SIG-M5 treated with dmso at 0.1 percent for 504 hours (cell line): ENCODE data around the gene SYCP2.
A peak's percentile ranks its signal among the peaks of the same experiment; 100 is the strongest.
"Not testable (repeated sequence)": the region's sequence is repeated elsewhere in the genome, so short reads cannot be mapped to it uniquely, and the experiment has no call there.

Experiments used
- DNase-seq: peaks from one replicate; lab custom pipeline; 2025; ENCODE audit not compliant: unreplicated experiment; lab: John Stamatoyannopoulos, UW

The SYCP2 gene

DNA sequence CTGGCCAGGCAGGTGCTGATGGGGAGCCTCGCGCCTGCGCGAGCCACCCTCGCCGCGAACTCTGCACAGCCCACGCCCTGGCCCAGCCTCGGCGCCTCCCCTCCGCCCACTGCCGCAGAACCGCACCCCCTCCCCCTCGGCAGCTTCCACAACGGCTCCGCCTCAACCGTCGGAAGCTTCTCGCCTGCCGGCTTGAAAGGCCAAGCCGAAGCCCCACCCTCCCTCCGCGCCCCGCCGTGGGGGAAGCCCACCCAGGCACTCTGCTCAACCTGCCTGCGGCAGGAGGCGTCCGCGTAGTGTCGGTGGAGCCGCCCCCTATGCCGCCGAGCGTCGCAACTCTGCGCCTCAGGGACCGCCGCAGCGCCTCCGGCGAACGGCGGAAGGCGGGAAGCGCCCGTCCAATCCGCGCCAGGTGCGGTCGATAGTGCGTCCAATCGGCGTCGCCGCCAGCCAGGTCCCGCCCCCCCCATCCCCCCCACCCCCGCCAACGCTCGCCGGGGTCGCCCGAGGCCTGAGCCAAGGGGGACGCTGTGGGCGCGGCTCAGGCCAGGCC lies at the start of gene SYCP2:
SYCP2 (minus strand) TSS at position 342 of the 553 bp plus-strand sequence. CDS start 11,224 bp downstream, outside the sequence.
- DNase-seq: no peak

- DNase-seq: no peak
These were observed 49.6 kb upstream of the SYCP2 start for GRCh38 chr20:59983076-59983475.

DNA sequence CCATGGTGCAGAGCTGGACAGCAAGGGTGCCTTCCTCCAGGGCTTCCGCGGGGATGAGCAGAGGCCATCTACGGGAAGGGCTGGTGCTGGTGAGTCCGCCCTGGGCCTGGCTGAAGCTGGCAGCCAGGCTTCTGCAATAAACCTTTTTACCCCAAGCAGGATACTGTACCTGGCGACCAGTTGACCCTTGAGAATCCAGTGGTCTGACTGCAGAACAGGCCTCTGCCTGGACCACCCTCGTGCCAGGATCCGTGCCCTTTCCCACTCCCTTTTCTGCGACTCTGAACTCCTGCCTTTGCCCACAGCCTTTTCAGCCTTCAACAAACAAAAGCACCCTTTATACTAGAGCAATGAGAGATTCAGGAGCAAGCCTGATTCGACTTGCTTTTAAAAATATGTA lies 43.6 kb upstream of the SYCP2 start:
- DNase-seq: no peak

DNA sequence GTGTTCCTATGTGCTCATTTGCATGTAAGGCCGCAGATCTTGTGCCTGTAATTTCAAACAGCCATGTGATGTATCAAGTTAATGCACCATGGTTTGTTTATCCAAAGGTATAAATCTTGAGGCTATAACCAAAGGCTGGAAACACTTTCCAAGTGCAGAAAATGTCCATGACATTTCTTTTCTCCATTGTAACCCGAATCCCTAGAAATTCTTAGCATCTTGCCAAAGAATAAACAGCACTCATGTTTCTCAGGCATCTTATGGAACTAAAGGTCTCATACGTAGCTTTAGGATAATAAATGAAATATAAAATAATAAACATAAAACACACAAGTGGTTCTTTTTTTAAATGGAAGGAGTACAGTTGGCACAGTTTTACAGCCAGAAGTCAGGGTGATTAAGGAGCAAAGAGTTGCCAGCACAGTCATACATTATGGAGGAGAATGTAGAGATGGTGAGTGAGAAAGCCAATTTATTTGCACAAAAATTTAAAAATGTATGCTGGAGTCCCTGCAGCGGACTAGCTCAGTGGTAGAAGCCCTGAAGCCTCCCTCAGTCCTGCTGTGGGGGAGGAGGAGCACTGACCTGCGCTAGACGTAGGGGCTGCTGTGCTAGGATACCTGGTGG lies 42.8 kb upstream of the SYCP2 start:
- no peak for DNase-seq

DNA sequence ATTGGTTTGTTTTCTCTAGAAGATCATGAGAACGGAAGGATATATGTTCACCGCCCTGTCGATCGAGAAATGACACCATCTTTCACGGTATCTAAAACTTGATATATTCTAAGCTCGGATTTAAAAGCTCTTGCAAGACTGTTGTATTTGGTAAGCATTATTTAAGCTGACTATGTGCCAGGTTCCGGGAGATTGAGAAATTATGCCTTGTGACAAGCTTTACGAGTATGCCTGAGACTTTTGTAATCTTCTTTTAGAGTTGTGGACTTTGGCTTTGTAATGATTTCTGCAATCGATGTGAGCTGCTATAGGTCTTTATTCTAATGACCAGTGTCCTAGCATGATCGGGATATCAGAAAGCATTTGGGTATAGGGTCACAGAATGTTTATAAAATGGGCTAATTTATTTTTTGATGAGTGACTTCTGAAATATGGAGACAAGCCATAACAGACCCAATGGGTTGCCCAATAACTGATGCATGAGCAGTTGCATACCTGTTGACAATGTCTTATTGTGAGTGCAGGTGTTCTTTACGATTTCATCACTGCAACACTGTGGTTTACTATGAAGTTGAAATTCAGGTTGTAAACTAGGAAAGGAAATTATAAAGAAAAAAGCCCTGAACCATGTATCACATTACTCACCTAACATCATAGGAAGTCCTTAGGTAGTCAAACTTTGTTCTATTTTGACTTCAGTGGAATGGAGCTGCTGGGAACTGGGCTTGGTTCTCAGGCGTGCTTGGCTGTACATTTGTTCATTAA lies 38.8 kb upstream of the SYCP2 start:
- peak; percentile 52 for DNase-seq

DNA sequence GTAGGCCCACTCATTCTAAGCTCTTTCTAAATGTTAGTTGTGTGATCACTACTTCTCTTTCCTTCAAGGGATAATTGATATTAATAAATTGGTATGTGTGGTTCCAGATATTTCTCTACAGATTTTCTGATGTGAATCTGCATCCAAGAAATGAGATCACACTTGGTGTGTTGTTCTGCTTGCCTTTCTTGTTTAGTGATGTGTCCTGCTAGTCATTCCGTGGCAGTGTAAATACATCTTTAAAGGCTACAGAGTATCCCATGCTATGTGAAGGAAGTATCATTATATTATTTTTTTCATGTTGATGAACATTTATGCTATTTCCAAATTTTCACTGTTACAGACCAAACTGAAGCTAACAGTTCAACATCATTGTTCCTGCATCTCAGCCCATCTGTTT lies 38.0 kb upstream of the SYCP2 start:
- no peak for DNase-seq

GRCh38 chr20:59966428-59966827 lies 33.0 kb upstream of the SYCP2 start:
- no peak for DNase-seq

- no peak for DNase-seq
These were observed 28.7 kb upstream of the SYCP2 start for GRCh38 chr20:59962155-59962554.

DNA sequence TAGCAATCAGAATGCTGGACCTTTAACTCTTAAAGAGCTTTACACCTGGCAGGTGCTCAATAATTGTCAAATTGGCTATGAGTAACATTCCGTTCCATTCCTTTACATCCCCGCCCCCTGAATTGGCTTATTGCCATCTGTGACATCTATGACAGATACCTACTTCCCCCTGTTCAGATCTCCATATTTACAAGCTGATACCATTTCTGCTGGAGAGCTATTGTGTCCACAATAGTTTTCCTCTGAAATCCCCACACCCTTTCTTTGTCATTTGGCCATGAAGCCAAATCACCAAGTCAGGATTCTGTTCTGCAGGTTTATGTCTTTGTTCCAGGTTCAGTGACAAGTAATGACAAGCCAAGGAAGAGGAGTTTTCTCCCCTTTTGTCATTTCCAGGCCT lies 28.0 kb upstream of the SYCP2 start:
- DNase-seq: no peak

GRCh38 chr20:59958626-59959025 lies 25.2 kb upstream of the SYCP2 start:
- DNase-seq: no peak

GRCh38 chr20:59958123-59958522 lies 24.7 kb upstream of the SYCP2 start, which contains the start of gene CDH26:
CDH26 (plus strand) TSS chr20:59958423; CDS start chr20:59958727, 304 bp downstream.
- DNase-seq: no peak

DNA sequence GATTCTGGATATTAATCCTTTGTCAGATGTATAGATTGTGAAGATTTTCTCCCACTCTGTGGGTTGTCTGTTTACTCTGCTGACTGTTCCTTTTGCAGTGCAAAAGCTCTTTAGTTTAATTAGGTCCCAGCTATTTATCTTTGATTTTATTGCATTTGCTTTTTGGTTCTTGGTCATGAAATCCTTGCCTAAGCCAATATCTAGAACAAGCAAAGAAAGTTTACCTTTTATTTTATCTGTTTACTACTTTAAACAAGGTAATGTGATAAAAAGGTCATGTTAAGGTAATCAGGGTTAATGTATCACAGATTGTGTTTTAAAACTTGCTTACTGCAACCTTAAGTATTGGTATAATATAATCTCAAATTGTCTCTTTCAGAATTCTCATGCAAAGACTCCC lies 24.1 kb upstream of the SYCP2 start:
- DNase-seq: not testable (repeated sequence)

DNA sequence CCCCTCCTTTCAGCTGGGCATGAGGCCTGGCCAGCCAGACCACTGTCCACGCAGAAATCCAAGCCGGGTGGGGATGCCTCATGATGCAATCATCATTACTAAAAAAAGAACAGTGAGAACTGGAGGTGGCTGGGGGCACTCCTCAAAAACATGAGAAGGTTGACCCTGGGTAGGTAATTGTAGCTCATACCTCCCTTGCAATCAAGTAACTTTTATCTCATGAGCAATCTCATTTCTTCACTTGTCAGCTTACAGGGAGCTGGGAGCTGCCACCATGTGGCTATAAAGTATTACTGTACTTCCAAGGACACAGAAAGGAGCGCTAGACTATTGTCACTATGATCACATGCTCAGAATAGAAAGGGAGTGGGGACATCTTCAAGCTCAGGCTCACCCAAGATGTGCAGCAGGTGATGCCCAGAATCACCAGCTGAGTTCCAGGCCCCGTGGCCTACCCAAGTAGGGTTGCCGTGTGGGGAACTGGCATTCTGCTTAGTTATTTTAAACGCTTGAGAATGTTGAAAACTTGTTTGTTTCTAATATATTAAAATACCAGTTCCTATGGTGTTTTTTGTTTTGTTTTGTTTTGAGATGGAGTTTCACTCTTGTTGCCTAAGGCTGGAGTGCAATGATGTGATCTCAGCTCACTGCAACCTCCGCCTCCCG lies 21.8 kb upstream of the SYCP2 start:
- DNase-seq: peak; percentile 92

DNA sequence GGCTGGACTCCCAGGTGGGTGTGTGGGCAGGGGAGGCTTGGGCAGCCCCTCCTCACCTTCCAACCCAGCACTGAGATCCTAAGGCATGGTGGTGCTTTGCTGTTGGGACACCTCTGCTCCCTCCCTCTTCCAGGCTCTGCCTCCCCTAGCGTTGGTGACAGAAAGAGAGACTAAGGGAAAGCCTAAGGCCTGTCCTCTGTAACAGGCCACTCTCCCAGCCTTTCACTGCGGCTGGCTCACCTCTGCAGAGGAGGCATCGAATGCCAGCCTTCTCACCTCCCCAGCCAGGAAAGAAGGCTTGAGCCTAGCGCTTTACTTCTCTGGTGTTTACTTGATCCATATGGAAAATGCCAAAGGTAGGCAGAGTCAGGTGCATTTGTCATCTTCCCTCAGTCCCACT lies 21.3 kb upstream of the SYCP2 start:
- no peak for DNase-seq

DNA sequence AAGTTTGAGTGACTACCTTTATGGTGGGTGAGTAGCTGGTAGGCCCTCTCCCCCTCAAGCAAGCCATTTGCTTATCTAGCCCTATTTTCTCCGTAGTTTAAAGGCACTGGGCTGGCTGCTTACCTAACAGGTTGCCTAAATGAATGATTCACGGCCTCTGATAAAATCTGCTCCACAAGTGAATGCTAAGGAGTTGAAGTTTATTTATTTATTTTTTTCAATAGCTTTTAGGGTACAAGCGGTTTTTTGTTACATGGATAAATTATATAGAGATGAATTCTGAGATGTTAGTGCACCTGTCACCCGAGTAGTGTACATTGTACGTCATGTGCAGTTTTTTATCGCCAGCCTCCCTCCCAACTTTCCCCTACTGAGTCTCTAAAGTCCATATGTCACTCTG lies 16.5 kb upstream of the SYCP2 start:
- peak; percentile 17 for DNase-seq

DNA sequence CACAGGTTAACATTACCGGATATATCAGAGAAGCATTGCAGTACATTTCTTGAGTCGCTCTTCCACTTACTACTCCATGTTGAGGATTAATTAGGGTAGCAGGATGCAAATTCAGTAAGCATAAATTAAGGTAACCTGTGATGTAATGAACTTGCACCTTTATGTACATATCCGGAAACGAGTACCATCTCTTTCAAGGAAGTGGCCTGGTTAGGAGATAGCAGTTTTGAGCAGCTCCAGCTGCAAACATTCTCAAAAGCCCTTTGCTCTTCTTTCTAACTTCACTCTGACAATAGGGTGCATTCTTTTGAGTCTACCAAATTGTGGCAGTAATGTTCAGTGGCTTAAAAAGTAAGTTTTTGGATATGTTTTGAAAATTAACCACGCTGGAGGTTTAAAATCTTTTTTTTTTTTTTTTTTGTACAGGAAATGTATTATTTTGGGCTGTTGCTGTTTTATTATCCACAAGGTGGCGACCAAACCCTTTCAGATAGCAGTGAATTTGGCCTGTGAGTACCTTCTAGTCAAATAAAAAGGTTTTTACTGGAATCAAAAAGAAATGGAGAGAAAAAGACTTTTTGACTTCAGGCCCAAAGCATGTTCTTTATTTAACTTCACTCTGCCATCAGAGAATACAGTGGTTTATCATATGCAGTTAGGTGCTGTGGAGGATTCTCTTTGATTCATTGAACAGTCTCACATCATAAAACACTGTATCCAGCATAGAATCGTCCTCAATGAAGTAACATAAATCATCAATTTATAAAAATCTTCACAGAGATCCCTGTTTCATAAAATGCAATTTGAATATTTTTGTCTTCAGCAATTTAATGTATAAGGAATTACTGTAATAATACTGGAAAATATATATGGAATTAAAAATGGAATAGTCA lies 15.6 kb upstream of the SYCP2 start:
- DNase-seq: peak; percentile 76

GRCh38 chr20:59948212-59948611 lies 14.8 kb upstream of the SYCP2 start:
- DNase-seq: peak; percentile 53

GRCh38 chr20:59947376-59947775 lies 13.9 kb upstream of the SYCP2 start:
- DNase-seq: no peak

- DNase-seq: no peak
These were observed 12.3 kb upstream of the SYCP2 start for GRCh38 chr20:59945731-59946130.

- DNase-seq: no peak
These were observed 11.7 kb upstream of the SYCP2 start for GRCh38 chr20:59945175-59945574.

DNA sequence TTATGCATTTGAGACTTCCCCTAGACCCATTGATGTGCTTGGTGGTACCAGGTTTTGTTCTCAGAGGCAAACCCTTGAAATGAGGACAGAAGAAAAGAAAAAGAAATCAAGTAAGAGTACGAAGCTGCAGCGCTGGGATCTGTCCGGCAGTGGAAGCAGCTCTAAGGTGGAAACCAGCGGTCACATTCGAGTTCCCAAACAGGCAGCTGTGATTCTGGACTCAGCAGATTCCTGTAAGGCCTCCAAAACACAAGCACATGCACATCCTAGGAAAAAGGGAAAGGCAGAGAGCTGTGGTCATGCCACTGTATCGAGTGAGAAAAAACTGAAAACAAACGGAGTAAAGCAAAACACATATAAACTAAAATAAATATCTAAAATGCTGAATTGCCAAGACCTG lies 11.3 kb upstream of the SYCP2 start:
- DNase-seq: no peak
